ENCODE results near the gene ARMH3. TPM values are rescaled to one million over a fixed set of nuclear protein-coding genes. Genes with fewer than 3 reads are reported as not detected.
"Not testable (repeated sequence)": the region's sequence is repeated elsewhere in the genome, so short reads cannot be mapped to it uniquely, and the experiment has no call there.

ARMH3 gene
- total and polyA plus RNA-seq, 7 experiments from 2014 or later = 19.7 to 34.0 (median 27.6) TPM

GRCh38 chr10:102016416-102016815 is 39.6 kb downstream of the ARMH3 start:
- intact Hi-C loops (cut with micrococcal nuclease) = no loop called here
- no peak for DNase-seq
- Histone ChIP-seq H3K4me1 (ENCODE audit: control insufficient read depth in 2 of 2, insufficient read depth in 2 of 2, low read length in 2 of 2) (no peaks in the 10 kb centered on the region), H3K27me3 (ENCODE audit: control insufficient read depth in 2 of 2, insufficient read depth in 2 of 2, low read length in 2 of 2) (no peaks in the 10 kb centered on the region), H3K27ac (ENCODE audit: low read depth, low read length) (no peak overlapping the region), H3K9me3 (ENCODE audit: control insufficient read depth in 2 of 3, low read length in 3 of 3) (no peaks in the 10 kb centered on the region), H3K4me3 (ENCODE audit: low read length) (no peak overlapping the region), H3K36me3 (ENCODE audit: control insufficient read depth in 2 of 3, insufficient read depth in 3 of 3, low read length in 3 of 3) (peaks cover 0 to 50% (median 5%) of the 10 kb centered on the region in 3 experiments)
- Mint-ChIP-seq H3K4me3 (no peak overlapping the region), H3K9me3 (peaks cover 0 to 2% (median 0%) of the 10 kb centered on the region in 11 donors), H3K4me1 (peaks cover 0 to 3% (median 0%) of the 10 kb centered on the region in 7 donors), H3K36me3 (peaks cover 9 to 27% (median 16%) of the 10 kb centered on the region in 5 donors), H3K27ac (peak overlapping the region in 2 of 9 donors; percentile 31 to 32), H3K27me3 (no peaks in the 10 kb centered on the region)
- no peak for ATAC-seq
- CTCF ChIA-PET = interaction anchor here (0.6 to 1.2 kb wide), 3 partner anchors 10 to 57 kb away, joined by 3 to 6 read pairs (median 4); no protein-coding TSS in a partner anchor
- POLR2A ChIA-PET = no interaction called here

- peak overlapping the region in 1 of 9 donors; percentile 16 for H3K27ac Mint-ChIP-seq
- no peaks in the 10 kb centered on the region for H3K27me3 Mint-ChIP-seq
- Histone ChIP-seq H3K4me3 (ENCODE audit: low read length) (no peak overlapping the region), H3K27me3 (ENCODE audit: control insufficient read depth in 2 of 2, insufficient read depth in 2 of 2, low read length in 2 of 2) (no peaks in the 10 kb centered on the region), H3K9me3 (ENCODE audit: control insufficient read depth in 2 of 3, low read length in 3 of 3) (no peaks in the 10 kb centered on the region), H3K4me1 (ENCODE audit: control insufficient read depth in 2 of 2, insufficient read depth in 2 of 2, low read length in 2 of 2) (no peaks in the 10 kb centered on the region), H3K36me3 (ENCODE audit: control insufficient read depth in 2 of 3, insufficient read depth in 3 of 3, low read length in 3 of 3) (peaks cover 3 to 35% (median 5%) of the 10 kb centered on the region in 3 experiments), H3K27ac (ENCODE audit: low read depth, low read length) (no peak overlapping the region)
- no peaks in the 10 kb centered on the region for H3K9me3 Mint-ChIP-seq
- intact Hi-C loops (cut with micrococcal nuclease) = loop anchor here (1.0 kb wide), 3 partner anchors 62 to 171 kb away; no protein-coding TSS in a partner anchor
- peaks cover 6 to 32% (median 13%) of the 10 kb centered on the region in 5 donors for H3K36me3 Mint-ChIP-seq
- DNase-seq (no peak), ATAC-seq (no peak)
- H3K4me3 Mint-ChIP-seq = no peak overlapping the region
- POLR2A ChIA-PET = interaction anchor here (0.5 to 0.6 kb wide), 2 partner anchors 11 to 955 kb away, joined by 3 read pairs; no protein-coding TSS in a partner anchor
- H3K4me1 Mint-ChIP-seq = peaks cover 0 to 13% (median 4%) of the 10 kb centered on the region in 7 donors
- CTCF ChIA-PET = interaction anchor here (0.8 to 4.9 kb wide), 4 partner anchors 9 to 170 kb away, joined by 3 to 28 read pairs (median 4); no protein-coding TSS in a partner anchor
Measured at GRCh38 chr10:102010961-102011360, 45.0 kb downstream of the ARMH3 start.

GRCh38 chr10:102009801-102010425 is 46.1 kb downstream of the ARMH3 start:
- H3K9me3 ChIP-seq (ENCODE audit: control insufficient read depth in 2 of 3, low read length in 3 of 3) = no peaks in the 10 kb centered on the region
- no peaks in the 10 kb centered on the region for H3K27me3 Mint-ChIP-seq
- peak overlapping the region in 4 of 9 donors; percentile 12 to 39 (median 20) for H3K27ac Mint-ChIP-seq
- POLR2A ChIA-PET = interaction anchor here (1.0 to 1.2 kb wide), 4 partner anchors 8 to 192 kb away, joined by 3 read pairs; partner anchors contain the start of genes ARMH3 and OGA
- H3K36me3 Mint-ChIP-seq = peaks cover 7 to 40% (median 17%) of the 10 kb centered on the region in 5 donors
- DNase-seq = peak in 8 of 9 donors; percentile 33 to 66 (median 52)
- H3K4me3 ChIP-seq (ENCODE audit: low read length) = no peak overlapping the region
- peaks cover 0 to 13% (median 4%) of the 10 kb centered on the region in 7 donors for H3K4me1 Mint-ChIP-seq
- ATAC-seq = peak; percentile 86
- peaks cover 7 to 42% (median 10%) of the 10 kb centered on the region in 3 experiments for H3K36me3 ChIP-seq (ENCODE audit: control insufficient read depth in 2 of 3, insufficient read depth in 3 of 3, low read length in 3 of 3)
- H3K4me1 ChIP-seq (ENCODE audit: control insufficient read depth in 2 of 2, insufficient read depth in 2 of 2, low read length in 2 of 2) = no peaks in the 10 kb centered on the region
- H3K9me3 Mint-ChIP-seq = no peaks in the 10 kb centered on the region
- intact Hi-C loops (cut with micrococcal nuclease) = loop anchor here (1.0 kb wide), 4 partner anchors 63 to 230 kb away; no protein-coding TSS in a partner anchor
- no peaks in the 10 kb centered on the region for H3K27me3 ChIP-seq (ENCODE audit: control insufficient read depth in 2 of 2, insufficient read depth in 2 of 2, low read length in 2 of 2)
- CTCF ChIA-PET = interaction anchor here (0.6 to 4.9 kb wide), 15 partner anchors 10 to 230 kb away, joined by 3 to 28 read pairs (median 3); partner anchors contain the start of gene OGA
- no peak overlapping the region for H3K4me3 Mint-ChIP-seq
- H3K27ac ChIP-seq (ENCODE audit: low read depth, low read length) = no peak overlapping the region

- no peaks in the 10 kb centered on the region for H3K9me3 ChIP-seq (ENCODE audit: control insufficient read depth in 2 of 3, low read length in 3 of 3)
- DNase-seq (no peak), ATAC-seq (no peak)
- CTCF ChIA-PET = interaction anchor here (0.6 to 4.9 kb wide), 3 partner anchors 167 to 916 kb away, joined by 3 to 28 read pairs (median 3); no protein-coding TSS in a partner anchor
- Mint-ChIP-seq H3K9me3 (no peaks in the 10 kb centered on the region), H3K36me3 (peaks cover 7 to 36% (median 23%) of the 10 kb centered on the region in 5 donors), H3K27ac (no peak overlapping the region), H3K4me3 (no peak overlapping the region), H3K27me3 (no peaks in the 10 kb centered on the region), H3K4me1 (peaks cover 0 to 10% (median 4%) of the 10 kb centered on the region in 7 donors)
- POLR2A ChIA-PET = interaction anchor here (0.6 kb wide), 1 partner anchor 442 kb away, joined by 3 read pairs; no protein-coding TSS in a partner anchor
- H3K27ac ChIP-seq (ENCODE audit: low read depth, low read length) = no peak overlapping the region
- no peaks in the 10 kb centered on the region for H3K4me1 ChIP-seq (ENCODE audit: control insufficient read depth in 2 of 2, insufficient read depth in 2 of 2, low read length in 2 of 2)
- intact Hi-C loops (cut with micrococcal nuclease) = no loop called here
- no peak overlapping the region for H3K4me3 ChIP-seq (ENCODE audit: low read length)
- H3K36me3 ChIP-seq (ENCODE audit: control insufficient read depth in 2 of 3, insufficient read depth in 3 of 3, low read length in 3 of 3) = peaks cover 7 to 37% (median 10%) of the 10 kb centered on the region in 3 experiments
- no peaks in the 10 kb centered on the region for H3K27me3 ChIP-seq (ENCODE audit: control insufficient read depth in 2 of 2, insufficient read depth in 2 of 2, low read length in 2 of 2)
Measured at GRCh38 chr10:102007796-102008195, 48.2 kb downstream of the ARMH3 start.

GRCh38 chr10:102007031-102007430 is 48.9 kb downstream of the ARMH3 start:
- H3K9me3 Mint-ChIP-seq; H3K4me3 Mint-ChIP-seq; DNase-seq; H3K27ac ChIP-seq (ENCODE audit: low read depth, low read length); H3K27me3 ChIP-seq (ENCODE audit: control insufficient read depth in 2 of 2, insufficient read depth in 2 of 2, low read length in 2 of 2); H3K4me3 ChIP-seq (ENCODE audit: low read length); ATAC-seq; H3K9me3 ChIP-seq (ENCODE audit: control insufficient read depth in 2 of 3, low read length in 3 of 3); POLR2A ChIA-PET; intact Hi-C loops (cut with micrococcal nuclease); H3K4me1 ChIP-seq (ENCODE audit: control insufficient read depth in 2 of 2, insufficient read depth in 2 of 2, low read length in 2 of 2); H3K27ac Mint-ChIP-seq; H3K27me3 Mint-ChIP-seq: not testable (repeated sequence)
- Mint-ChIP-seq H3K36me3 (peaks cover 7 to 40% (median 26%) of the 10 kb centered on the region in 5 donors), H3K4me1 (peaks cover 5 to 13% (median 9%) of the 10 kb centered on the region in 7 donors)
- H3K36me3 ChIP-seq (ENCODE audit: control insufficient read depth in 2 of 3, insufficient read depth in 3 of 3, low read length in 3 of 3) = peaks cover 7 to 31% (median 10%) of the 10 kb centered on the region in 3 experiments
- CTCF ChIA-PET = interaction anchor here (0.7 to 0.9 kb wide), 2 partner anchors 9 to 226 kb away, joined by 3 to 4 read pairs; no protein-coding TSS in a partner anchor

- ATAC-seq (no peak), DNase-seq (no peak)
- Histone ChIP-seq H3K4me1 (ENCODE audit: control insufficient read depth in 2 of 2, insufficient read depth in 2 of 2, low read length in 2 of 2) (no peaks in the 10 kb centered on the region), H3K36me3 (ENCODE audit: control insufficient read depth in 2 of 3, insufficient read depth in 3 of 3, low read length in 3 of 3) (peaks cover 7 to 32% (median 10%) of the 10 kb centered on the region in 3 experiments), H3K9me3 (ENCODE audit: control insufficient read depth in 2 of 3, low read length in 3 of 3) (no peaks in the 10 kb centered on the region), H3K27me3 (ENCODE audit: control insufficient read depth in 2 of 2, insufficient read depth in 2 of 2, low read length in 2 of 2) (no peaks in the 10 kb centered on the region), H3K4me3 (ENCODE audit: low read length) (no peak overlapping the region), H3K27ac (ENCODE audit: low read depth, low read length) (no peak overlapping the region)
- H3K36me3 Mint-ChIP-seq = peaks cover 15 to 44% (median 39%) of the 10 kb centered on the region in 5 donors
- no peak overlapping the region for H3K27ac Mint-ChIP-seq
- intact Hi-C loops (cut with micrococcal nuclease) = no loop called here
- H3K4me1 Mint-ChIP-seq = peaks cover 11 to 20% (median 13%) of the 10 kb centered on the region in 7 donors
- H3K27me3 Mint-ChIP-seq = no peaks in the 10 kb centered on the region
- no peaks in the 10 kb centered on the region for H3K9me3 Mint-ChIP-seq
- POLR2A ChIA-PET = no interaction called here
- H3K4me3 Mint-ChIP-seq = no peak overlapping the region
- CTCF ChIA-PET = interaction anchor here (1.0 kb wide), 1 partner anchor 158 kb away, joined by 4 read pairs; no protein-coding TSS in a partner anchor
Measured at GRCh38 chr10:102004376-102004775, 51.6 kb downstream of the ARMH3 start.
